Astrocyte of the cerebellum (primary cell): ENCODE measurements around the gene KLK11.

Experiments
- DNase-seq: peaks from one replicate; pipeline ENCODE4 v3.0.0-alpha.2; 2011; ENCODE audit warnings: low read depth
- H3K4me3 ChIP-seq: 2 replicates; pipeline ENCODE4 v1.5.1; 2011; ENCODE audit warnings: mild to moderate bottlenecking, low read depth, low read length, moderate library complexity
- CTCF ChIP-seq: IDR thresholded peaks from 2 replicates; pipeline ENCODE4 v1.5.1; 2012; ENCODE audit warnings: low read length, low read depth, moderate library complexity, mild to moderate bottlenecking; ENCODE audit errors: missing control alignments
- in situ Hi-C: cut with HindIII; loops from 2 replicates; pipeline ENCODE4 v1.10.0; 2017; ENCODE audit warnings: low sequenced_read_pairs

KLK11 gene

GRCh38 chr19:51064534-51065220 is 38.3 kb upstream of the KLK11 start, which contains the start of gene KLK13:
Gene KLK13, minus strand, starts transcription at chr19:51065092. Its CDS starts 25 bp downstream, at chr19:51065067.
- TF ChIP-seq CTCF = no peak
- no peak within 1 kb of the TSS for H3K4me3 ChIP-seq
- in situ Hi-C loops = no loop called here
- no peak for DNase-seq

GRCh38 chr19:51063664-51064063 is 37.2 kb upstream of the KLK11 start:
- in situ Hi-C loops = no loop called here
- H3K4me3 ChIP-seq = no peak overlapping the region
- no peak for DNase-seq
- TF ChIP-seq CTCF = no peak

- H3K4me3 ChIP-seq = no peak overlapping the region
- TF ChIP-seq CTCF = no peak
- DNase-seq = no peak
- in situ Hi-C loops = no loop called here
Observed at GRCh38 chr19:51060973-51061372, 34.6 kb upstream of the KLK11 start.

- TF ChIP-seq CTCF = no peak
- H3K4me3 ChIP-seq = no peak overlapping the region
- in situ Hi-C loops = no loop called here
- DNase-seq = no peak
Observed at GRCh38 chr19:51060336-51060735, 33.9 kb upstream of the KLK11 start.

- no peak for DNase-seq
- no peak overlapping the region for H3K4me3 ChIP-seq
- in situ Hi-C loops = no loop called here
- no peak for TF ChIP-seq CTCF
Observed at GRCh38 chr19:51059715-51060114, 33.3 kb upstream of the KLK11 start.

GRCh38 chr19:51055866-51056265 is 29.4 kb upstream of the KLK11 start:
- in situ Hi-C loops = no loop called here

More at GRCh38 chr19:51055866-51056265, 29.4 kb upstream of the KLK11 start:
- TF ChIP-seq CTCF = no peak
- no peak for DNase-seq
- H3K4me3 ChIP-seq = no peak overlapping the region
